GM18870 (cell line): ENCODE measurements around the gene LSM2.
"Not testable (repeated sequence)": the region's sequence is repeated elsewhere in the genome, so short reads cannot be mapped to it uniquely, and the experiment has no call there.

ENCODE experiments used
- ATAC-seq: cut with Tn5 transposase; IDR thresholded peaks from one replicate; pipeline ENCODE4 v1.9.1; 2021; ENCODE audit warnings: moderate library complexity; ENCODE audit not compliant: unreplicated experiment

Gene LSM2

GRCh38 chr6:31799781-31800180 lies 7.0 kb downstream of the LSM2 start:
- ATAC-seq: no peak

DNA sequence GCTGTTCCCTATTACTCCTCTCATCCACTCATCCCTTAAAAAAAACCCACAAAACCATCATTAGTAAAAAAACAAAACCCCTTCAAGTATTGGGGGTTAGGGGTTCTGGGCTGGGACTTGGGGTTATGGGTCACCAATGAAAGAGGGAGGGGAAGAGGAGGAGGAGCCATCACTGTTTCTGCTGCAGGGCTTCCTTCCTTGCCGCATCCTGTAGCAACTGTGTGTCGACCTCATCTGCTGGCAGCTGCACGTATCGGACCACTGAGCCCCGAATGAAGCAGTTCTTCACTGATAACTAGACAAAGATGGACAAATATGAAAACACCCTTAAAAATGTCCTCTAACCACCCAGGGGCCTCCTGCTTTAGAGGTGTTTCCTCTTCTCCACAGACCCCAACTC lies 9.2 kb downstream of the LSM2 start:
- no peak for ATAC-seq

DNA sequence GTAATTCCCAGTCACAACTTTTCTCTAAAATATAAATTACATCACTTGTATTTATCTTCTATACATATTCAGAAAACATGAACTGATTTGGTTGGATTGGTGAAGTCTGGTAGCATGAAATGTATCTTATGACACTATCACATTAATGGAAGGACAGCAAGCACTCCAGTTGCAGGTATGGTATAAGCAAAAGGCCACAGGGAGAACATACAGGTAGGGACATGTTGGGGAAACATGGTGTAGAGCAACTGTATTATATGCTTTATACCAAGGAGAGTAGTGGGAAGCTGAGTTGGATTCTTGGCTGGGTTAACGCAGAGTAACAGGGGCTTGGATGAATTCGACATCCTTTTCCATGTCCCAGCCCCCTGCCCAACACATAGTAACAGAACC lies 9.8 kb downstream of the LSM2 start:
- ATAC-seq: no peak

DNA sequence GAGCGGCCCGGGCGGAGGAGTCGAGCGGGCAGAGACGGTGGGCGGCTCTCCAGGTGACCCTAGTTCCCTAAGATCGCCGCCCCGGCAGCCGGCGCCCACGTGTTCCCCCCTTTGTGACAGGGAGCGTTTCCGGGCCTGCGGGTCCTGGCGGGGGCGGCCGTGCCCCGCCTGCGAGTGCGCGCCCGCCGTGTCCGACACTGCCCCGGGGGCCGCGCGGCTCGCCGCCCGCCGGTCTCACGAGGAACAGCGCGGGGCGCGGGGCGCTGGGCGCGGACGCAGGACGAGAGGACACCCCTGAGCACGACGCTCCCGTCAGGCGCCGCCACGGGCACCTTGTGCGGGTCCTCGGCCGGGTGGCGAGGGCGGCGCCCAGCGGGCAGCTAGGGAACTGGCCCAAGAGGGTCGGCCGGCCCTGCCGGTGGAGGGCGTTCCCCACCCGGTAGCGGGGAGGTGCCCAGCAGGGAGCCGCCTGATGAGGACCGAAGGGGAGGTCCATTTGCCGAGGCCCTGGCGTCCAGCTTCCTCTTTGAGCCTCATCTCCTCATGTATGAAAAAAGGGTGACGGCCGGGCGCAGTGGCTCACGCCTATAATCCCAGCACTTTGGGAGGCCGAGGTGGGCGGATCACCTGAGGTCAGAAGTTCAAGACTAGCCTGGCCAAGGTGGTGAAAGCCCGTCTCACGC lies 11.0 kb downstream of the LSM2 start, which contains the start of gene VARS1:
Gene VARS1 (minus strand): TSS at position 137 of the 683 bp plus-strand sequence. CDS start 535 bp downstream, outside the sequence.
- ATAC-seq: no peak

- no peak for ATAC-seq
These were observed 11.7 kb downstream of the LSM2 start for GRCh38 chr6:31794866-31795615.

DNA sequence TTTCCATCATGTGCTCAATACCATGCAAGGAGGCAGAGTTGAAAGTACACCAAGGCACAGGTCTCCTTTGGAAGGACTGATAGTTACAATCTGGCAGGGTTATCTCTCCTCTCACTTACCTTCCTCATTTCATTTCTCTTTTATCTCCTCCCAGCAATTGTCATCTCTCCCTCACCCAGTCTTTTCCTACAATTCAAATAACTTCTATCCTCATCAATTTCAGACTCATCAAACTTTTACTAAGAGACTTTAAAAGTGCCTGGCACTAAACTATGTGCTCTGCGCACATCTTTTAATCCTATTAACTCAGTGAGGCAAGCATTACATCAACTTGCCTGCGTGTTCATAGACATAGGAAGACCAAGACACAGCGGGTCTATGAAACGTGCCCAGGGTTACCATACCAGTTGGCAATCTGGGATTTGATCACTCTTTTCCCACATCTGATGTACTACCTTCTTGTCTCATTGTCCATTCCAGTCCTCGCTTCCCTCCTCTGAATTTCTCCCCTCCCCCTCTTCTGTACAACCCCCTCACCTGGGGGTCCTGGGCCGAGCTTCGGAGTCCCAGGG lies 12.4 kb downstream of the LSM2 start:
- ATAC-seq: no peak

DNA sequence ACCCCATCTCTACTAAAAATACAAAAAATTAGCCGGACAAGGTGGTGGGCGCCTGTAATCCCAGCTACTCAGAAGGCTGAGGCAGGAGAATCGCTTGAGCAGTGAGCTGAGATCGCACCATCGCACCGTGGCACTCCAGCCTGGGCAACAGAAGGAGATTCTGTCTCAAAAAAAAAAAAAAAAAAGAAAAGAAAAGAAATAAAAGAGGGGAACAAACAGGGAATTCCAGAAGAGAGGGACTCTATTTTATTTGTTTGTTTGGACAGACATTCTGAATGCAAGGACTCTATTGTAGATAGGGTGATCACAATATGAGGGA lies 12.9 kb downstream of the LSM2 start:
- ATAC-seq: not testable (repeated sequence)

GRCh38 chr6:31792761-31793171 lies 14.0 kb downstream of the LSM2 start:
- no peak for ATAC-seq

GRCh38 chr6:31792090-31792374 lies 14.7 kb downstream of the LSM2 start:
- no peak for ATAC-seq

DNA sequence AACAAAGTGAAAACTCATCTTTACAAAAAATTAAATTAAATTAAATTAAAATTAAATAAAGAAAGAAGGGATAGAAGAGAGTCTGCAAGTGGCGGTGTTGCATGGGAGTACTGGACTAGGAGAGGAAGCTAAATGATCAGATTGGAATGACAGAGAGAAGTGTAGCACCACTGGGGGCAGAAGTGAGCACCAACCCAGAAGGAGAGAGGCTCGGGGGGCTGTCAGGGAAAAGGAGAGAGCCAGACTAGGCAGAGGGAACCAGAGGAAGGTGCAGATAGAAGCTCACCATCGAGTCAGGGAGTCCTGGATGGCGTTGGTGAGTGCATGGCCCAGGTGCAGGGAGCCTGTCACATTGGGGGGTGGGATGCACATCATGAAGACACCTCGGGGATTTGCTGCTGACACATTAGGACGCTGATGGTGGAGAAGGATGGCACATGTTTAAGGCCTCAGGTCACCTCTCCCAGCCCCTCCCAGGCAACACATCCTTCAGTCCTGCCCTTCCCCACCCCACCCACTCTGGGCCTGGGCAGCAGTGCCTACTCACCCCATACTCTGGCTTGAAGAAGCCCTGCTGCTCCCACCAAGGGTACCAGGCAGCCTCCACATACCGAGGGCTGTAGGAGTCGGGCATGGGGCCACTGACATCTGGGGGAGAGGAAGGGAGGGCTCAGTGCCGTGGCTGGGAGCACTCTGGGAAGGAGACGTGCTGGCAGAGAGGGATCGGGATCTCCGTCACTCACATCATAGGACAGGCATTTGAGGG lies 15.3 kb downstream of the LSM2 start:
- no peak for ATAC-seq

GRCh38 chr6:31785475-31785874 lies 21.3 kb downstream of the LSM2 start:
- ATAC-seq: no peak

GRCh38 chr6:31784098-31784925 lies 22.5 kb downstream of the LSM2 start:
- no peak for ATAC-seq

DNA sequence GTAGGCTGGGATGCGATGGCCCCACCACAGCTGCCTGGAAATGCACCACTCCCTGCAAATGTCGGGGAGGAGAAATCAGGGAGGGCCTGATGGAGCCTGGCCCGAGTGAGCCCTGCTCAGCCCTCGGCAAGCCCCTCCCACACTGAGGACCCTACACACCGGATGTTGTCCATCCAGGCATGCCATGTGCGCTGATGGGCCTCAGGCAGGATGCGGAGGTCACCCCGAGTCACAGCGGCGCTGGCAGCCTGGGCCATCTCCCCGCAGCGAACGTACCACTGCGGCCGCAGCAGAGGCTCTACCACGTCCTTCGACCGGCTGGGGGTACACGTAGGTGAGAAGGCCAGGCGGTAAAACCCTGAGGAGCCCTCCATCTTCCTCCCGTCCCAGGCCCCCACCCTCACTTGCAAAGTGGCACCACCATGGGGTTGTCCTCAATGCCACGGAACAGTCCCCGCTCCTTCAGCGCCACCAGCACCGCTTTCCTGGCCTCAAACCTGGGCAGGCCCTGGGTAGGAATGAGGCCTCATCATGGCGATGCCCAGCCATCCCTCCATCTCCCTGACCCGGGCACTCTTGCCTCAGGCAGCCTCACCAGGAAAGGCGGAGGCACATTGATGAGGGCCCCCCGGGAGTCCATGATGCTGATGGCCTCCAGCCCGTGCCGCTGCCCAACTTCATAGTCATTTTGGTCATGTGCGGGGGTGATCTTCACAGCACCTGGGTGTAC lies 24.5 kb downstream of the LSM2 start:
- ATAC-seq: no peak

DNA sequence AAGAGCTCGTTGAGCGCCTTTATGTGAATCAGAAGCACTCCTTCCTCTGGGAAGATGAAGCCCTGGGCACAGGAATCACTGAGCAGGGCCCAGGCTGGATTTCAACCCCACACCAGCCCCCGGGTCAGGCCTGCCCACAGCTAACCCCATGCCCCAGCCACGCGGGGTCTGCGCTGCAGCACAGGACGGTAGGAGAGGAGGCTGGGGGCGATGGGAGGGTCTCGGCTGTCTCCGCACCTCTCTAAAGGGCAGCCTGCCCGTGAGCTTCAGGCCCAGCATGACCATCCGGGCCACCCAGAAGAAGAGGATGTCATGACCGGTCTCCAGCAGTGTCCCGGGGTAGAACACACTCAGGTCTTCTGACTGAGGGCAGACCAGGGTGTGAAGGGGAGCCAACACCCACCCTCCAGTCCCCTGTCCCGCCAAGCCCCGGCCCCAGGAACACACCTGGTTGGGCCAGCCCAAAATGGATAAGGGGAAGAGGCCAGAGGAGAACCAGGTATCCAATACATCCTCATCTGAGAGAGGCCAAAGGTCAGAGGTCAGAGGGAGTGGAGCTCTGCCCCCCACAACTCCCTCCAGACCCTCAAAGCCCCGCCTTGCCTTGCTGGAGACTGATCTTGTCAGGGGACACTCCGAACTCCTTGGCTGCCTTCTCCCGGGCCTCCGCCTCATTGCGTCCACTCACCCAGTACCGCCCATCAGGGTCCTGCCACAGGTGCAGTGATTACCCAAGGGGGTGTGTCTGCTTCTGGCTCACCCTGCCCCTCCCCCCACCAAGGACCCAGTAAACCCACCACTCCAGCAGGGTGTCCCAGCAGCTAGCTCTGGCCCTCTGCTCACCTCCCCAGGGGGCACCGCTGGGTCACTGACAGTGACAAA lies 25.3 kb downstream of the LSM2 start:
- ATAC-seq: no peak

DNA sequence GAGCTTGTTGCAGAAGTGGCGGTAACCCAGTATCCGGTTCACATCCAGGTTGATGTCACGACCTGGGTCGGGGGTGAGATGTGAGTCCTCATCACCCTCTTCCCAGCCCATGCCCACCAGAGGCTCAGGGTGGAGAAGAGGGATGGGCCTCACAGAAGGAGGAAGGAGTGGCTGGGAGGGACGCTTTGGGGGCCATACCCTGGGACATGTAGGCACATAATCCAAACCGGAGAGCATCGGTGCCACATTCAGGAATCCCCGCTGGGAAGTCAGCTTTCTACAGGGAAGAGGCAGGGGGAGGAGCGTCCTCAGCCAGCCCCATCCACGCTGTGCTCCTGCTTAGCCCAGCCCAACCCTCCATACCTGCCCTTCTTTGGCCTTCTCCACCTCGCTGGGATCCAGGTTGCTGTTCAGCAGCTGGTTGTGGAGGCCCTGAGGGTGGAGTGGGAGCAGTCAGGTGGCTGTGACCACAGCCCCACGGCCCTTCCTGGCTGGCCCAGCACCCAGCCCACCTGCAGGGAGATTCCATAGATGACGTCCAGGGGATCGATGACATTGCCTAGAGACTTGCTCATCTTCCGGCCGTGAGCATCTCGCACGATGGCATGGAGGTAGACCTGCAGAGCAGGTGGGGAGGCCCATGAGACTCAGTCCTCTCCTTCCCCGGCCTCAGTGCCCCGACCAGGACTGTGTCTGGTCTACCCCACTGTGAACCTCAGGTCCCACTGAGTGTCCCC lies 26.1 kb downstream of the LSM2 start:
- ATAC-seq: no peak

DNA sequence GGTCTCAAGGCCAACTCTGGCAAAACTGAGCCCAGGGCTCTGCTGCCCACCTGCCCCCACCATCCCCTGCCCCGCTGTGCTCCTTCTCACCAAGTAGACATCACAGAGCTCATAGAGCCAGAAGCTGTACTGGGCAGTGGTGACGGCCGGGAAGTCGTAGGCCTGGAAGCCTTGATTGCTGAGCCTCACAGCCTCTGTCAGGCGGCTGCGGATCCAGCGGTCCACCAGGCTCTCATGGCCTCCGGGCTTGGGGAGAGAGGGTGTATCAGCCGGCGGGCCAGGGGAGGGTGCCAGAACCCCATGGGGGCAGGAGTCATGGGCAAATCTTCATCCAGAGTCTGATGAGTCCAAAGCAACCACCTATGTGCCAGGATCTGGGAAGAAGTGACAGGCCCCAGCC lies 26.9 kb downstream of the LSM2 start:
- ATAC-seq: no peak

GRCh38 chr6:31778999-31779885 lies 27.5 kb downstream of the LSM2 start:
- ATAC-seq: no peak

- ATAC-seq: no peak
These were observed 28.6 kb downstream of the LSM2 start for GRCh38 chr6:31778193-31778592.
